ENCODE data around the gene MRPS12.
"Not testable (repeated sequence)": the region's sequence is repeated elsewhere in the genome, so short reads cannot be mapped to it uniquely, and the experiment has no call there.

Gene MRPS12

DNA sequence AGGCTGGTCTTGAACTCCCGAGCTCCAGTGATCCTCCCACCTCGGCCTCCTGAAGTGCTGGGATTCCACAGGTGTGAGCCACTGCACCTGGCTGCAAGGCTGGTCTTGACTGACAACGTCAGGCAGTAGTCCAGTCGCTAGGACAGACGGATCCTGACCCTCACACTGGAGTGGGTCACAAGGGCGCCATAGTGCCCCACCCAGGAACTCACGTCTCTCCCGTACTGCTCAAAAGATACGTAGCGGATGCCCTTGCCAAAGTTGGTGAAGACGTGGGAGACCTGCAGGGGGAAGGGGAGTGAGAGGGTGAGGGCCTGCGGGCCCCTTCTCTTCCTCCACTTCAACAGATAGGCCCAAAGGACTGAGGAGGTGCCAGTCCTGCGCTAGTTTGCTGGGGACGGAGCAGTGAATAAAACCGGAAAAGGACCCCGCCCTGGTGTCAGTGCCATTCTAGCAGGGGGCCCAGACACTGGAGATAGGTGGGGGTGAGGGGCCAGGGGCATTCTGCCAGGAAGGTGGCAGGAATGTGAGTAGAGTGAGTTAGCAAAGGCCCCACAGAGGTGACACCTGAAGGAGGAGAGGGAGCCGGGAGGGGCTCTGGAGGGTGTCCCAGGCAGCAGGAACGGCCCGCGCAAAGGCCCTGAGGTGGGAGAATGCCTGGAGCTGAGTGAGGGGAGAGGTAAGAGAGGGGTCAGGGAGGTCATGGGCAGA, 11.9 kb downstream of the MRPS12 start:
- no peak for DNase-seq

DNA sequence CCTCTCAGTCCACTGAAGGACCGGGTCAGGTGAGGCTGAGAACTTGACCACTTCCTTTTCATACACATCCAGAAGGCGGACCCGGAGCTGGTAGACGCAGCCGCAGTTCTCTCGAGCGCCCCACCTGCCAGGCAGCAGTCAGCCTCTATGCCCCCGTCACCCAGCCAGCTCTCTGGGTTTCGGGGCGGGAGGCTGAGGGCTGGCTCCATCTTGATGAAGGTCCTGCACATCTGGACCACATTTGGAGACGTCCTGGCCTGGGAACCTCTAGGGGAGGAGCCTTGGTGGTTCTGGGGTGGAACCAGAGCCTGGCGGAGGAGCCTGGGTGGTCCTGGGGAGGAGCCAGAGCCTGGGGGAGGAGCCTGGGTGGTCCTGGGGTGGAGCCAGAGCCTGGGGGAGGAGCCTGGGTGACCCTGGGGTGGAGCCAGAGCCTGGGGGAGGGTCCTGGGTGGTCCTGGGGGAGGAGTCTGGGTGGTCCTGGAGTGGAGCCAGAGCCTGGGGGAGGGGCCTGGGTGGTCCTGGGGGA, 14.3 kb downstream of the MRPS12 start:
- DNase-seq = no peak

- DNase-seq = no peak
These were observed 15.0 kb downstream of the MRPS12 start for GRCh38 chr19:38945562-38946228.

DNA sequence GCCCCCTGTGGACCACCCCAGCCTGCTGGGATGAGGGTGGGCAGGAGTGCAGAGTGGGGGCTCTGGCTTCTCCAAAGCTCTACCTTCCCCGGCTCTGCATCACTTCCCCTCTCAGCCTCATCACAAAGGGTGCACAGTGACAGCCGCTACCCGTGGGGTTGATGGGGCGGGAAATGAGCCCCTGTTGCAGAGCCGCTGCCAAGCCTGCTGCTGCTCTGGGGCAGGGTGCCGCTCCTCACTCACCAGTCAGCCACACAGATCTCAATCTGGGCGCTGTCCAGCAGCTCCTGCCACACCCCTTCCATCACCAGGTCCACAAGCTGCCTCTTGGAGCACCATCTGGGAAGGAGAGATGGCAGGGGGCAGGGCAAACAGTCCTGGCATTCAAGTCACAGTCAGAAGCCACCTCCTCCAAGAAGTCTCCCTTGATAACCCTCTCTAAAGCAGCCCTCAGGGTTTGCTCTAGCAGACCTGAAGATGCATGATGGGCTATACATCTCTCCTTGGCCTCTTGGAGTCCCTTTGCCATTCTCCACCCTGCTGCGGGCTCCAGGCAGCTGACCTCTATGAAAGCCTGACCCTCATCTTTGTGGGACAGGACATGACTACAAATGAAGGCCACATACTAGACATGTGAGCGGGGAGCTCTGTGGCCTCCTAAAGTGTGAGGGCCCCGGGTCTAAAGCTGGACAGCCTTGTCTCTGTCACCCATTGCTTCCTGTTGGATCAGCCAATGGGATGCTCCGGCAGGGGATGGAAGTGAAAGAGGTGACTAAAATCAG, 15.7 kb downstream of the MRPS12 start:
- no peak for DNase-seq

GRCh38 chr19:38949580-38950367, 19.0 kb downstream of the MRPS12 start:
- no peak for DNase-seq

DNA sequence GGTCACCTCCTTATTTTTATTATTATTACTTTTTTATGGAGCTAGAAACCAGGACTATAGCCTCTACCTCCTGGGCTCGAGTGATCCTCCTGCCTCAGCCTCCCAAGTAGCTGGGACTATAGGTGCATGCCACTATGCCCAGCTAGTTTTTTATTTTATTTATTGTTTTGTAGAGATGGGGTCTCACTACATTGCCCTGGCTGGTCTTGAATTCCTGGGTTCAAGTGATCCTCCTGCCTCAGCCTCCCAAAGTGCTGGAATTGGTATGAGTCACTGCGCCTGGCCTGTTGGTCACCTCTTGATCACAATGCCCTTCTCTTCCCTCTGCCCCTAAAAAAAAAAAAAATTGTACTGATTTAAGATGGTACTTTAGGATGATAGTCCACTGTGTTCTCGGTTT, 20.4 kb downstream of the MRPS12 start:
- DNase-seq = no peak

GRCh38 chr19:38952395-38953165, 21.8 kb downstream of the MRPS12 start:
- peak; percentile 9 for DNase-seq

DNA sequence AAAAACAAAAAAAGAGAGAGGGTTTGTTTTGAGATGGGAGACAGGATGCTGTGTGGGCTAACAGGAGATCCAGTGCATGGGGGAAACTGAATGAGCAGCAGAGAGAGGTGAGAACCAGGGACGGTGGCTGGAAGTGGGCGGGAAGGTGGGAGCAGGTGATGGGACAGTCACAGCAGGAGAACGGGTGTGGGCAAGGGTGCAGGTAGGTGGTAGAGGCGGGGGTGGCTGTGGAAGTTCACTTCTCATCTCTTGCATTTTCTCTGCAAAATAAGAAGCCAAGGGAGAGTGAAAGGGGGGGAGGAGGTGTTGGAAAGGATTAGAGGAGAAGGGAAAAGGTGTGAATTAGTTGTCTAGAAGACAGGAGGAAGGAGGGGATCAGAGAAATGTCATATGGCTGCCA, 22.9 kb downstream of the MRPS12 start:
- DNase-seq = no peak

DNA sequence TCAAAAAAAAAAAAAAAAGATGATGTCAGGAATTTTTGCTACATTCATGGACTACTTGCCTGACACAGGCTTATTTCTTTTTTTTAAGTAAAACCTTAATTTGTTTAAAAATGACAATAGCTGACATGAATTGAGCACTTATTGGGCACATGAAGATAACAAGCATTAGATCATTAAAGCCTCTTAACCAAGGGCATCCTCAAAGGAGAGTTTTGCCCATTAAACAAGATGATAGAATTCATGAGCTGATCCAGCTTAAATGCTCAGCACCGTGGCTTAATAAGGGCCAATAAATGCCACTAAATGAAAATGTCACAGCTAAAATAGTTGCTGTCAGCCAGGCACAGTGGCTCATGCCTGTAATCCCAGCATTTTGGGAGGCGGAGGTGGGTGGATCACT, 25.5 kb downstream of the MRPS12 start:
- no peak for DNase-seq

DNA sequence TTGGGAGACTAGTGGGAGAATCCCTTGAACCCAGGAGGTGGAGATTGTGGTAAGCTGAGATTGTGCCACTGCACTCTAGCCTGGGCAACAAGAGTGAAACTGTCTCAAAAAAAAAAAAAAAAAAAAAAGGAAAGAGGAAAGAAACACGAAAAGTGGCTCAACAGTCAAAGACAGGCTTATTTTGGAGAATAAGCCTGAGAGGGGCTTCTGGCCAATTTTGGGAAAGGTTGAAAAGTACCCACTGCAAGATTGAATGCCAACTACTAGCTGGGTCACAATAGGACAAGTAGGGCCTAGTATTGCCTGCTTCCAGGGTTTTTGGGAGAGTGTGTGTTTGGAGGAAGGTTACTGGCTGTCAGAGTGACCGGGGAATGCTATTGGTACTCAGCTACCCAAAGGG, 27.6 kb downstream of the MRPS12 start:
- no peak for DNase-seq

- no peak for DNase-seq
These were observed 28.9 kb downstream of the MRPS12 start for GRCh38 chr19:38959618-38960017.

- no peak for DNase-seq
These were observed 34.0 kb downstream of the MRPS12 start for GRCh38 chr19:38964738-38965137.

DNA sequence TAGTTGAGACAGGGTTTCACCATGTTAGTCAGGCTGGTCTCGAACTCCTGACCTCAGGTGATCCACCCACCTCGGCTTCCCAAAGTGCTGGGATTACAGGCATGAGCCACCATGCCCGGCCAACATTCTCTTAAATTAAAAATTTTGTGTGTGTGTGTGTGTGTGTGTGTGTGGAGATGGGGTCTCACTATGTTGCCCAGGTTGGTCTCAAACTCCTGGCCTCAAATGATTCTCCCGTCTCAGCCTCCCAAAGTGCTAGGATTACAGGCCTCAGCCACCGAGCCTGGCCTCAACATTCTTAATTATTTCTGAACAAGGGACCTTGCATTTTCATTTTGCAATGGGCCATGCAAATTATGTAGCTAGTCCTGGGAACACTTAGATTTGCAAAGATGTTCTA, 35.4 kb downstream of the MRPS12 start:
- DNase-seq = not testable (repeated sequence)

DNA sequence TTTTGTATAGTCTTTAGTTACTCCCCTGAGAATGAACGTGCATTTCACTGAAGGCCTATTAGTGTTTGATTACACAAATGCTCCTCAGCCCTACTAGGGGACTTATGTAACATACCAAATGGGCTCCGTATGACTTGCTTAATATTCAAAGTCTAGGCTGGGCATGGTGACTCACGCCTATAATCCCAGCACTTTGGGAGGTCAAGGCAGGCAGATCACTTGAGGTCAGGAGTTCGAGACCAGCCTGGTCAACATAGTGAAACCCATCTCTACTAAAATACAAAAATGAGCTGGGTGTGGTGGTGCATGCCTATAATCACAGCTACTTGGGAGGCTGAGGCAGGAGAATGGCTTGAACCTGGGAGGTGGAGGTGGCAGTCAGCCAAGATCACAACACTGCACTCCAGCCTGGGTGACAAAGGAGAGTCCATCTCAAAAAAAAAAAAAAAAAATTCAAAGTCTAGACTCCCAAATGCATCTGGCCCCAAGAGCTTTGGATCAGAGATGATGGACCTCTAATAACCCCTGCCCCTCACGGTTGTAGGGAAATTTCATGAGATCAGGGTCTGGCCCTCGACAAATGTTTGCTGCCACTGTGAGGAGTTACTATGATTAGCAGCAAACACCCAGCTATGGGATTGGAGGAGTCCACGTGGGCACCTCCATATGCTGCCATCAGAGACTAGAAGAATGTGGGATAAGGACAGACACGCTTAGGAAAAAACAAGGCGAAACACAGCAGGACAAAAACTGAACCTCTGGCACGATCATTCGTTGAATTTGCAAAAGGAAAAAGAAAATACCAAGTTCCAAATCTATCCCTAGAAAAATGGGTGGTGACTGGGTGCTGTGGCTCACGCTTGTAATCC, 40.2 kb downstream of the MRPS12 start:
- DNase-seq = no peak

DNA sequence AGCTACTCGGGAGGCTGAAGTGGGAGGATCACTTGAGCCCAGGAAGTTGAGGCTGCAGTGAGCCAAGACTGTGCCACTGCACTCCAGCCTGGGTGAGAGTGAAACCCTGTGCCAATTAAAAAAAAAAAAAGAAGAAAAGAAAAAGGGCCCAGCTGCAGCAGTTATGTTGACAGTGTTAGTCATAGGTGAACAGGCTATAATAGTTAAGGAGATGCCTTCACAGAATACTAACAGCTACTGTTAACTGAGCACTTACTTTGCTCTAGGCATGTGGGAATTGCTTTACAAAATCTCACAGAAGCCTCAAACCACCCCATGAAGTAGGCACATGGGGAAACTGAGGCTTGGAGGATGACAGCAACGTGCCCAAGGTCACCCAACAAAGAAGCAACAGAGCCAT, 40.9 kb downstream of the MRPS12 start:
- no peak for DNase-seq

DNA sequence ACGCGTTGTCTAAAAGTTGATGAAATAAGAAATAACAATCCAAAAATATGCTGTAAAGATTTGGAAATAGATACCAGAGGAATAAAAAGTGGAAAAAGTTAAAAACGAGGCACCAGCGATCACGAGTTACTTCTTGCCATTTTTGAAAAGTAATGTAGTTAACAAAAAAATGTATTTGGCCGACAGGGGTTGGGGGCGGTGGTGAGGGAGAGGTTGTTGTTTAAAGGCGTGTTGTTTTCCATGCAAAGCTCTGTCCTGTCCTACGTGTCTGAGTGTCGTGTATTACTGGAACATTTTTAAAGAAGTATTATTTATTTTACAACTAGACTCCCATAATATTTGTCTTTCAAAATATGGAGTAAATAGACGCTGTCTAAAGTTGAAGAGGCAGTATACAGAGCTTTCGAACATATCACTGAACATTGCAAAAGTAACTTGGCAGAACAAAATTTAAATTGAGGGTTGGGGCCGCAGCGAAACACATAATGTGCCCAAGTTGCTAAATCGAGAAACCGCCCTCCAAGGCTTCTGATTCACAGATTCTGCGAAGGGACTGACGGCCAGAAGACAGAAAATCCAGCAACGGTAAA, 44.0 kb downstream of the MRPS12 start:
- no peak for DNase-seq

DNA sequence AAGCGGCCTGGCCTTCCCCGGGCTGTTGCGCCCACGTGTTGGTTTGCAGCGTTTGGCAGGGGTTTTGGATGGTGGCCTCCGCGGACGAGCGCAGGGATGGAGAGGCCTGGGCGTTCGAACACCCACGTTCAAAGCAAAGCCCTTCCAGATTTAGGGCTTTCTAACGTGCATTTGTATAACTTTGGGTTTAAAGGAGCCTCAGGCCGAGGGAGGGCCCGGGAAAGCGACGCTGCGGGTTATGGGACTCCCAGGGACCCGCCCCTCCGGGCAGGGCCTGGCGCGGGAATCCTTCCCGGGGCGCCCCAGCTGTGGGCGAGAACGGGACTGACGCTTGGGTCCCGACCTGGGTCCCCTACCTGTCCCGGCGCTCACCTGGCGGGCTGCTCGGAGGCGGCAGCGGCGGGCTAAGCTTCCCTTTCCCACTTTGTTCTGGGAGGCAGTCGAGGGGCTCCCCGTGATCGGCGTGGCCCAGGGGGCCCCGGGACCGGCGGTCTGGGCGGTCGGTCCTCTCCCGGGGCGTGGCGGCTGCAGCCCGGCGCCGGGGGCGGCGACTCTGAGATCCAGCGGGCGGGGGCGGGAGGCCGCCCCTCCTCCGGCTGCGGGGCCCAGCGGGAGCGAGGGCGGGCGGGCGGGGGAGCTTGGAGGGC, 44.6 kb downstream of the MRPS12 start, which contains the start of gene FBXO17:
FBXO17 (minus strand) TSS at position 529 of the 647 bp plus-strand sequence. CDS start 25,423 bp downstream, outside the sequence.
- no peak for DNase-seq

DNA sequence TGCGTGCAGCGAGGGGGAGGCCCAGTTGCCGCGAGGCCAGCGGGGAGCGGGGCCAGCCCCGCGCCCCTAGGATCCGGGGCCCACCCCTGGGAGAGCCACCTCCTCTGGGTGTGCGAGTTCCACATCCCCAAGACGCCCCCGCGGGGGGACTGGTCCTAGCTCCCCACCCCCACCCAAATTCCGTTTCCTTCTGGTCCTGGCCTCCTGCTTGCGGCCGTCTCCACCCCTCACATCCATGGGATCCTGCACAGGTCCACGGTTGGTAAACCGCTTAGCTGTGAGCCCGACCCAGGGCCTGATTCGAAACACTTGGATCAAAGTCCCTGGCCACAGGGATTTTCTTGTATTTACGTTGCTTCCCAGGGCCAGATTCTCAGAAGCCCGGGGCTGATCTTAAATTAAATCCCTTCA, 45.1 kb downstream of the MRPS12 start:
- no peak for DNase-seq

DNA sequence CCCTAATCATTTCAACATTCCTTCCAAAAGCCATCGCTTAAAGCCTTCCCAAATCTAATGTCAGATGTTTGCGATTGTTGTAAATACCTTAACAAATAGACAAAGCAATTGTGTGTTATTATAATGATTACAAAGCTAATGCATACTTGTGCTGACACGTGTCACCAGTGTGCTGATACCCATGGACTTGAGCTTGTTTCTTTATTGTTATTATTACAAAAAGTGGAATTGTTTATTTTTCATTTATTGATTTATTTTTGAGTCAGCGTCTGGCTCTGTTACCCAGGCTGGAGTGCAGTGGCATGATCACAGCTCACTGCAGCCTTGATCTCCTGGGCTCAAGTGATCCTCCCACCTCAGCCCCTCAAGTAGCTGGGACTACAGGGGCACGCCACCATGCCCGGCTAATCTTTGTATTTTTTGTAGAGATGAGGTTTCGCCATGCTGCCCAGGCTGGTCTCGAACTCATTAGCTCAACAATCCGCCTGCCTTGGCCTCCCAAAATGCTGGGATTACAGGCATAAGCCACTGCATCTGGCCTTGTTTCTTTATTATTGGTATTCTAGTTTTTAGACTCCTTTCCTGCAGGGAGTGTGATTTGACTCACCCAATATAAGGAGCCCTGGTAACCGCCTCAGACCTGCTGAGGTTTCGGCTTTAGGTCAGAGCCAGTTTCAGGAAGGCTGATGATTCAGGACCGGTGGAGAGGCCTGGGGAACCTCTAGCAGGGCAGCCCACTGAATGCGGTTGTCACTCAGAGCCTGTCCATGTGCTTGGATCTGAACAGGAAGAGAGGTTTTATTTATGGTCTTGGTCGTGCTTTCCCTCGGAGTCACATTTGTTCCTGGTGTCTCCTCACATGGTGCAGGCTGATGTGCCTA, 46.9 kb downstream of the MRPS12 start:
- no peak for DNase-seq

Data from NCI-H446 treated with DMSO at 0.1 percent for 48 hours (cell line).